SU-DHL-6 (cell line): ENCODE data around the gene CIRBP.
A peak's percentile ranks its signal among the peaks of the same experiment; 100 is the strongest.

Experiments used
- H2AFZ ChIP-seq: fragments of 200-600 bp; sonication (generic); 2 replicates; pipeline ENCODE4 v1.6.1; 2014; ENCODE audit warnings: low read depth, mild to moderate bottlenecking, moderate library complexity, mixed read lengths, antibody characterized with exemption, low read length; ENCODE audit not compliant: severe bottlenecking
- H3F3A ChIP-seq: fragments of 200-600 bp; shearing (Covaris generic); 2 replicates; pipeline ENCODE4 v1.6.0; 2016; ENCODE audit warnings: antibody characterized with exemption, mild to moderate bottlenecking; ENCODE audit not compliant: insufficient read depth
- H3K27ac ChIP-seq: fragments of 200-600 bp; sonication (generic); 2 replicates; pipeline ENCODE4 v1.5.1; 2016; ENCODE audit warnings: low read depth, mild to moderate bottlenecking, low read length, moderate library complexity, mixed read lengths
- H3K27me3 ChIP-seq: fragments of 200-600 bp; sonication (generic), shearing (Covaris generic); 2 replicates; pipeline ENCODE4 v1.6.0; 2014; ENCODE audit warnings: mild to moderate bottlenecking, low read length
- H3K36me3 ChIP-seq: fragments of 200-600 bp; sonication (generic); 2 replicates; pipeline ENCODE4 v1.6.1; 2014; ENCODE audit warnings: mild to moderate bottlenecking, low read length, mixed read lengths
- H3K4me2 ChIP-seq: fragments of 300-600, 200-600 bp; shearing (Covaris generic), sonication (generic); 2 replicates; pipeline ENCODE4 v1.6.0; 2014; ENCODE audit warnings: low read length, low read depth, mild to moderate bottlenecking; ENCODE audit not compliant: poor library complexity, severe bottlenecking
- H3K4me3 ChIP-seq: fragments of 200-600 bp; sonication (generic); 2 replicates; pipeline ENCODE4 v1.5.1; 2014; ENCODE audit warnings: antibody characterized with exemption, low read length, mild to moderate bottlenecking, mixed read lengths; ENCODE audit not compliant: insufficient read depth, poor library complexity, severe bottlenecking
- H3K79me2 ChIP-seq: fragments of 200-600 bp; sonication (generic); 2 replicates; pipeline ENCODE4 v1.6.1; 2014; ENCODE audit warnings: mild to moderate bottlenecking, low read length, moderate library complexity; ENCODE audit not compliant: insufficient read depth
- H3K9ac ChIP-seq: fragments of 200-600 bp; sonication (generic); 2 replicates; pipeline ENCODE4 v1.7.0; 2014; ENCODE audit warnings: mild to moderate bottlenecking, low read length
- H3K9me2 ChIP-seq: fragments of 200-600 bp; sonication (generic); replicated peaks from 2 replicates; pipeline ENCODE4 v1.6.1; 2014; ENCODE audit warnings: low read length; ENCODE audit not compliant: insufficient read depth
- H3K9me3 ChIP-seq: fragments of 200-600 bp; sonication (generic); 2 replicates; pipeline ENCODE4 v1.6.1; 2014; ENCODE audit warnings: low read length, mixed read lengths; ENCODE audit not compliant: insufficient read depth
- H4K20me1 ChIP-seq: fragments of 200-600 bp; sonication (generic); 2 replicates; pipeline ENCODE4 v1.6.1; 2014; ENCODE audit warnings: low read depth, mild to moderate bottlenecking, antibody characterized with exemption, low read length, moderate library complexity, mixed read lengths
- EZH2phosphoT487 ChIP-seq: fragments of 200-600 bp; sonication (generic), shearing (Covaris generic); conservative IDR thresholded peaks from 2 replicates; pipeline ENCODE4 v1.6.1; 2018; ENCODE audit warnings: mild to moderate bottlenecking, antibody characterized with exemption, low read length, moderate library complexity, mixed read lengths
- TF ChIP-seq, protein P1 (sequence below): fragments of 200-600 bp; sonication (generic); IDR thresholded peaks from one replicate; pipeline ENCODE4 v1.5.1; 2017; ENCODE audit warnings: antibody characterized with exemption, mild to moderate bottlenecking, low read length, moderate library complexity; ENCODE audit not compliant: insufficient read depth, poor library complexity, severe bottlenecking

CIRBP gene

DNA sequence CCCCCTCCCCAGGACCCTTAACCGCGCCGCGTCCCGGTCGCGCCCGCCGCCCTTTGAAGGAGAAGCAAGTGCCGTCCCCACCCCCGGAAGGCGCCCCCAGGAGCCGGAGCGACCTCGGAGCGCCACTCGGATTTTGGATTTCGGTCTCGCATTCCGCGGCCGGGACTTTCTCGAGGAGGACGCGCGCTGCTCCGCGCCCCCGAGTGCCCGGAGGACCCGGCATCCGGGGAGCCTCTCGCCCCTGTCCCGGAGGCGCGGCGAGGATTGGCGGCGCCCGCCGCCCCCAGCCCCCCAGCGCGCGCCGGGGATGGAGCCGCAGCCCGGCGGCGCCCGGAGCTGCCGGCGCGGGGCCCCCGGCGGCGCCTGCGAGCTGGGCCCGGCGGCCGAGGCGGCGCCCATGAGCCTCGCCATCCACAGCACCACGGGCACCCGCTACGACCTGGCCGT is 19.1 kb upstream of the CIRBP start:
- H3K9ac ChIP-seq: peak overlapping the region; percentile 98
- peaks cover 27% of the 10 kb centered on the region for H3K79me2 ChIP-seq
- no peaks in the 10 kb centered on the region for H3K27me3 ChIP-seq
- H3K4me2 ChIP-seq: peak overlapping the region; percentile 85
- no peaks in the 10 kb centered on the region for H3K36me3 ChIP-seq
- H2AFZ ChIP-seq: no peak overlapping the region
- TF ChIP-seq, protein P1, sequence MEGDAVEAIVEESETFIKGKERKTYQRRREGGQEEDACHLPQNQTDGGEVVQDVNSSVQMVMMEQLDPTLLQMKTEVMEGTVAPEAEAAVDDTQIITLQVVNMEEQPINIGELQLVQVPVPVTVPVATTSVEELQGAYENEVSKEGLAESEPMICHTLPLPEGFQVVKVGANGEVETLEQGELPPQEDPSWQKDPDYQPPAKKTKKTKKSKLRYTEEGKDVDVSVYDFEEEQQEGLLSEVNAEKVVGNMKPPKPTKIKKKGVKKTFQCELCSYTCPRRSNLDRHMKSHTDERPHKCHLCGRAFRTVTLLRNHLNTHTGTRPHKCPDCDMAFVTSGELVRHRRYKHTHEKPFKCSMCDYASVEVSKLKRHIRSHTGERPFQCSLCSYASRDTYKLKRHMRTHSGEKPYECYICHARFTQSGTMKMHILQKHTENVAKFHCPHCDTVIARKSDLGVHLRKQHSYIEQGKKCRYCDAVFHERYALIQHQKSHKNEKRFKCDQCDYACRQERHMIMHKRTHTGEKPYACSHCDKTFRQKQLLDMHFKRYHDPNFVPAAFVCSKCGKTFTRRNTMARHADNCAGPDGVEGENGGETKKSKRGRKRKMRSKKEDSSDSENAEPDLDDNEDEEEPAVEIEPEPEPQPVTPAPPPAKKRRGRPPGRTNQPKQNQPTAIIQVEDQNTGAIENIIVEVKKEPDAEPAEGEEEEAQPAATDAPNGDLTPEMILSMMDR: no peak
- no peak for TF ChIP-seq EZH2phosphoT487
- H3K9me2 ChIP-seq: no peaks in the 10 kb centered on the region
- no peaks in the 10 kb centered on the region for H4K20me1 ChIP-seq
- peak overlapping the region; percentile 99 for H3K4me3 ChIP-seq
- H3F3A ChIP-seq: peaks cover 20% of the 10 kb centered on the region; the same call in 1 of the 2 replicates
- H3K9me3 ChIP-seq: no peaks in the 10 kb centered on the region
- H3K27ac ChIP-seq: peak overlapping the region; percentile 92

DNA sequence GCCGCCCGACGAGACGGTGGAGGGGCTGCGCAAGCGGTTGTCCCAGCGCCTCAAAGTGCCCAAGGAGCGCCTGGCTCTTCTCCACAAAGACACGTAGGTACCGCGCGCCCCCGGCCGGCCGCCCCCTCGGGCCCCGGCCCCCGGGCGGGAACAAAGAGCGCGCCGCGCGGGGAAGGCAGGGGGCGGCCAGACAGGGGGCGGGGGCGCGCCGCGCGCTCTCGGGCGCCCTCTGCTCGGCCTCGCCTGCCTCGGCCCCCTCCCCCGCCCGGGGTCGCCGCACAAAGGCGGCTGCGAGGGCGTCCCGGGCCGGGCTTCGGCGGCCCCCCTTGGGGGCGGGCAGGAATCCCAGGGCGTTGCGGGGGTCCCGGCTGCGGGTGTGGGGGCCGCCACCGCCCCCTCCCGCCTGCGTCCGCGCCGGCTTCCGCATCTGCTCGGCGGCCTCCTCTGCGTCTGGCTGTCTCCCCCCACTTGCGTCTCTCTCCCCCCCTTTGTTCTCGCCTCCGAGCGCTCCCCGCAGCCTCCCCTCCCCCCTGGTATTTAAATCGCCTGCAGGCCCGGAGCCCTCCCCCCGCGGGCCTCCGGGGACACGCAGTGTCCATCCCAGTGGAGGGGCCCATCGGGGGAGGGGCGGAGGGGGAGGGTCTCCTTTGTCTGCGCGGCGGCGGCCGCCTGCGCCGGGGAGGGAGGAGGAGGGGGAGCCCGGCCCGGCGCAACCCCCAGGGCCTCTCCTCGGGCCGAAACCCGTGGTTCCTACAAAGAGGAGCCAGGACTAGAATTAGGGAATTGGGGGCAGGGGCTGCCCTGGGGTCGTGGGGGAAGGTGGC is 18.5 kb upstream of the CIRBP start:
- H3K36me3 ChIP-seq: no peaks in the 10 kb centered on the region

DNA sequence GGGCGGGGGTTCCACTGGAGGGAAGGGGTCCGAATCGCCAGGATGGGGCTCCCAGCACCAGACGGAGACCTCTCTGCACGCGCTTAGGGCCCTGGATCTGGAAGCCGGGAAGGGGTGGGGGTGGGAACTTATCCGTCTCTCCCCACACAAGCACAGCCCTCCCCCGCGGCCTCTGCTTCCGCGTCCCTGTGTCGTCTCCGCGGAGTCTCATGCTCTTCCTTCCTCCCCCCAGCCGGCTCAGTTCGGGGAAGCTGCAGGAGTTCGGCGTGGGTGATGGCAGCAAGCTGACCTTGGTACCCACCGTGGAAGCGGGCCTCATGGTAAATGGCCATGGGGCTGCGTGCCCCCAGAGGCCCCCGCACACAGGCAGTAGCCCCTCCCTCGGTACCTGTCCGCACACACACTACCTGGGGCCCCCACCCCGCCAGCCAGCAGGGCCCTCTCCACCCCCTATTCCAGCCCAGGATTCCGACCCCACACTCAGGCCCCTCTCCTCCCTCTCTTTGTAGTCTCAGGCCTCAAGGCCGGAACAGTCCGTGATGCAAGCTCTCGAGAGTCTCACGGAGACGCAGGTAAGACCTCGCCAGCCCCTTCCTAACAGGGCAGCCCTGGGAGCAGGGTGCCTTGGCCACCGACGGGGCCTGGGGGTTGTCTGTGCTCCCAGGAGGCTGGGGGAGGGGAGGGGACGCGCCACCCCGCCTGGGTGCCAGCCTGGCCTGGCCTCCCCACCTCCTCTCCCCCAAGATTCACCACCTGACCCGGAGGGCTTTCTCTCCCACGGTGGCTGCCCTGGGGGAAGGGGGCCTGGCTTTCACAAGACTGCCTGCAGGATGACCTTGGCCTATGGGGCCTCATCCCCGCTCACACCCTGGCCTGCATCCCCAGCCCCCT is 17.6 kb upstream of the CIRBP start:
- peak overlapping the region; percentile 85 for H3K4me2 ChIP-seq
- no peaks in the 10 kb centered on the region for H3K36me3 ChIP-seq

More for the DNA sequence above, 18.5 kb upstream of the CIRBP start:
- Histone ChIP-seq H3K9ac (peak overlapping the region; percentile 98), H3K4me3 (peak overlapping the region; percentile 99), H3F3A (peaks cover 20% of the 10 kb centered on the region; the same call in 1 of the 2 replicates), H3K4me2 (peak overlapping the region; percentile 85), H3K27ac (peak overlapping the region; percentile 92), H3K9me2 (no peaks in the 10 kb centered on the region), H2AFZ (no peak overlapping the region), H3K79me2 (peaks cover 27% of the 10 kb centered on the region), H4K20me1 (no peaks in the 10 kb centered on the region), H3K9me3 (no peaks in the 10 kb centered on the region), H3K27me3 (no peaks in the 10 kb centered on the region)
- TF ChIP-seq EZH2phosphoT487: no peak
- TF ChIP-seq, protein P1: no peak

More for the DNA sequence above, 17.6 kb upstream of the CIRBP start:
- no peak for TF ChIP-seq EZH2phosphoT487
- TF ChIP-seq, protein P1: no peak
- no peaks in the 10 kb centered on the region for H3K27me3 ChIP-seq
- peak overlapping the region; percentile 99 for H3K4me3 ChIP-seq
- peak overlapping the region; percentile 92 for H3K27ac ChIP-seq
- no peak overlapping the region for H2AFZ ChIP-seq
- H3F3A ChIP-seq: peaks cover 20% of the 10 kb centered on the region; the same call in 1 of the 2 replicates
- H3K9me3 ChIP-seq: no peaks in the 10 kb centered on the region
- no peaks in the 10 kb centered on the region for H4K20me1 ChIP-seq
- H3K79me2 ChIP-seq: peaks cover 27% of the 10 kb centered on the region
- H3K9me2 ChIP-seq: no peaks in the 10 kb centered on the region
- H3K9ac ChIP-seq: peak overlapping the region; percentile 98
